Measurements from ENCODE around the gene PRKCQ.

DNA sequence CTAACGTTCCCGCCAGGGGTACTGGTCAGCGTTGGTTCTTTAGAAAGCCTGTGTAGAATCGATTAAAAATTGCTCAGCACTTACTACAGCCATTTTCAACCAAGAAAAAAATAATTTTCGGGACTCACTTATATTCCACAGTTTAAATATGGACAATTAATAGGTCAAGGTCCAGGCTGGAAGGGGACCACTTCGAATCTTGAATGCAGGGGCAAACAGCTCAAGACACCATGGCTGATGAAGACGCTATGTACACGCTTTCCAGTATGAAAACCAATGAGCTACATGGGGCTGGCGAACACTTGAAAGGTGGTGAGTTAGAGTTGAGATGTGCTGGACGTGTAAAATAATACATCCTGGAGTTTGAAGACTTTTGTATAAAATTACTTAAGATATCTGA, 87.2 kb downstream of the PRKCQ start:
- TF ChIP-seq, protein P1, sequence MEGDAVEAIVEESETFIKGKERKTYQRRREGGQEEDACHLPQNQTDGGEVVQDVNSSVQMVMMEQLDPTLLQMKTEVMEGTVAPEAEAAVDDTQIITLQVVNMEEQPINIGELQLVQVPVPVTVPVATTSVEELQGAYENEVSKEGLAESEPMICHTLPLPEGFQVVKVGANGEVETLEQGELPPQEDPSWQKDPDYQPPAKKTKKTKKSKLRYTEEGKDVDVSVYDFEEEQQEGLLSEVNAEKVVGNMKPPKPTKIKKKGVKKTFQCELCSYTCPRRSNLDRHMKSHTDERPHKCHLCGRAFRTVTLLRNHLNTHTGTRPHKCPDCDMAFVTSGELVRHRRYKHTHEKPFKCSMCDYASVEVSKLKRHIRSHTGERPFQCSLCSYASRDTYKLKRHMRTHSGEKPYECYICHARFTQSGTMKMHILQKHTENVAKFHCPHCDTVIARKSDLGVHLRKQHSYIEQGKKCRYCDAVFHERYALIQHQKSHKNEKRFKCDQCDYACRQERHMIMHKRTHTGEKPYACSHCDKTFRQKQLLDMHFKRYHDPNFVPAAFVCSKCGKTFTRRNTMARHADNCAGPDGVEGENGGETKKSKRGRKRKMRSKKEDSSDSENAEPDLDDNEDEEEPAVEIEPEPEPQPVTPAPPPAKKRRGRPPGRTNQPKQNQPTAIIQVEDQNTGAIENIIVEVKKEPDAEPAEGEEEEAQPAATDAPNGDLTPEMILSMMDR (IDR thresholded peaks at IDR 0.05; ENCODE audit: insufficient read depth, low read length, poor library complexity, severe bottlenecking) = no peak
- no peak for TF ChIP-seq EZH2phosphoT487 (conservative IDR thresholded peaks at IDR 0.05; ENCODE audit: low read length)
